DMS153 (cell line): Measurements from ENCODE around the gene TYRO3.

Source experiments
- DNase-seq: peaks from one replicate; lab custom pipeline; 2025; lab: John Stamatoyannopoulos, UW

Gene TYRO3

GRCh38 chr15:41558400-41559238, at the start of gene TYRO3:
TYRO3 (plus strand) TSS chr15:41559212; CDS start chr15:41559258, 46 bp downstream.
- no peak for DNase-seq

- DNase-seq = no peak
Observed at GRCh38 chr15:41510728-41511127, 48.3 kb upstream of the TYRO3 start.

GRCh38 chr15:41511331-41511898, 47.6 kb upstream of the TYRO3 start:
- DNase-seq = no peak

GRCh38 chr15:41511899-41512369, 47.1 kb upstream of the TYRO3 start:
- no peak for DNase-seq

DNA sequence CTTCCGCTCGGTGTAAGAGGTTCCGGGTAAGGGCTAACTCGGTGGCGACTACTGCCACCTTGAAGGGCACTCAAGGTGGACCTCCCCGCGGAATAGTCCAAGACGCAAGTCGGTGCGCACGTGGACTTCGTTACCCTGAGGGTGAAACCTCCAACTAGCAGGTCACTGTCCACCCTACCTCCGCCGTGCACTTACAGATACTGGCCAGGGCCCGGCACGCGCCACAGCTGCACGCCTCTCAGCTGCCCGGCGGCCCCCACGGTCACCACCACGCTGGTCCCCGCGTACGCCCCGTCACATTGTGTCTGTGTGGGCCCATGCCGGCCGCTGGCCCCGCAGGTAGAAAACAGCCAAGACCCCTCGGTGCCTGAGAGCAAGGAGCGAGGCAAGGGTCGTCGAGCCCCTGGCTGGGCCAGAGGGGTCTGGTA, 46.5 kb upstream of the TYRO3 start:
- no peak for DNase-seq

- DNase-seq = no peak
Observed at GRCh38 chr15:41512940-41513505, 46.0 kb upstream of the TYRO3 start.

DNA sequence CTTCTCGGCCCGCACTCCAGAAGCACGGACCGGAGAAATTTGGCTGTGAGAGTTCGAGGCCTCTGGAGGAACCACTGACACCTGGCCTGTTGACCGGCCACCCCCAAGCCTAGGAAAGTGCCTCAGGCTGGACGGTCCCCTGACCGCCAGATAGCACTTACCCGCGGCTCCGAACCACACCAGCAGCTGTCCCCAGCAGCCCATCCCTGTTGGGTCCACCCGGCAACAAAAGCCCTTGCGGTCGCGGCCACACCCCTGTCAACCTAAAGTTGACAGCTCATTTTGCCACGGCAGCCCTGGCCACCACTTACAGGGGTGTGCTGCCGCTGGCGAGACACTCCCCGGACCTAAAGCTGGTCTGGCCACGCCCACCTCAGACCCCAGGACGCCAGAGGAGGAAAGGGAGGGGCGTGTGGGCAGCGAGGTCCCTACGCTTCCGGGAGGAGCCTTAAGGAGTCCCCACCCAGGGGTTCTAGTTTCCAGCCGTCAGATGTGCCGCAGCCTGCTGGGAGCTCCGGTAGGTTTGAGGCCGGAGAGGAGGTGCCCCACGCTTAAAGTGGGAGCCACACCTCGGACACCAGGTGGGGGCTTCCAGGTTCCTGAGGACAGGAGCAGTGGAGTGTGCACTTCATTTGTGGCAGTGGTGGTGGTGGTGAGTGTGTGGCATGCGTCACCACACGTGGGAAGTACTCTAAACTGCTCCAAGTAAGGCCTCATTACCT, 45.3 kb upstream of the TYRO3 start, which contains the start of gene LTK:
Gene LTK, minus strand, starts transcription at position 322 of the 722 bp plus-strand sequence. Its CDS starts 118 bp downstream, at position 204.
- DNase-seq = no peak

GRCh38 chr15:41517895-41518449, 41.0 kb upstream of the TYRO3 start:
- DNase-seq = no peak

DNA sequence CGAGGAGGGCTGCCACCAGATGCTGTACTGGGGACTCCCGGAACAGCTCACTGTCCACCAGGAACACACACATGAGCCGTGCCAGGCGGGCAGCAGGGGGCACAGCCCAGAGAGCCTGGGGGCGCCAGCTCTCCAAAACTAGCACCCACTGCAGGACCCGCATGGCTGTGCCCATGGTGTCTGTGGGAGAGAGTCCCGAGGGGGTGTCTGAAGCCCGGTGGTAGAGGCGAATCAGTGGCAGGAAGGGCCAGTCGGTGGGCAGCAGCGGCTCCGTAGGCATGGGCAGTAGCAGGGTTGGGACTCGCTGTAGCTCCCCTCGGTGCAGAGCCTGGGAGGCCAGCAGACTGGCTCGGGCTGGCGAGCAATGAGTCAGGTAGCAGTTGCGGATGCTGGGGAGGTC, 38.4 kb upstream of the TYRO3 start:
- no peak for DNase-seq

GRCh38 chr15:41521614-41522013, 37.4 kb upstream of the TYRO3 start:
- DNase-seq = no peak

DNA sequence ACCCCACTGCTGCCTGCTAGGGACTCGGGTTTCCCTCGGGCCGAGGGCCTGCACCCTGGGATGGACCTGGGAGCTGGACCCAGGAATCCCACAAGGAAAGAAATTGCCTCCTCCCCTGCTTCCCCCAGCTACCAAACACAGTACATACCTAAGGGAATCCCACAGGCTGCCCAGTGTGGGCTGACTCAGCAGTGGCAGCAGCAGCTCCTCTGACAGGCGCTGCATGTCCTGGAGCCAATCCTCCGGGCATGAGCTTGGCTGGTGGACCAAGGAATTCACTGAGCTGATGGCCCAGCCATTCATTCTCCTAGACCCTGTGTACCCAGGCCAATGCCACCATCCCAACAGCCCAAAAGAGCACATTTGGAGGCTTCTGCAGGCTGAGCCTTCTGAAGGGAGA, 35.9 kb upstream of the TYRO3 start:
- DNase-seq = no peak

DNA sequence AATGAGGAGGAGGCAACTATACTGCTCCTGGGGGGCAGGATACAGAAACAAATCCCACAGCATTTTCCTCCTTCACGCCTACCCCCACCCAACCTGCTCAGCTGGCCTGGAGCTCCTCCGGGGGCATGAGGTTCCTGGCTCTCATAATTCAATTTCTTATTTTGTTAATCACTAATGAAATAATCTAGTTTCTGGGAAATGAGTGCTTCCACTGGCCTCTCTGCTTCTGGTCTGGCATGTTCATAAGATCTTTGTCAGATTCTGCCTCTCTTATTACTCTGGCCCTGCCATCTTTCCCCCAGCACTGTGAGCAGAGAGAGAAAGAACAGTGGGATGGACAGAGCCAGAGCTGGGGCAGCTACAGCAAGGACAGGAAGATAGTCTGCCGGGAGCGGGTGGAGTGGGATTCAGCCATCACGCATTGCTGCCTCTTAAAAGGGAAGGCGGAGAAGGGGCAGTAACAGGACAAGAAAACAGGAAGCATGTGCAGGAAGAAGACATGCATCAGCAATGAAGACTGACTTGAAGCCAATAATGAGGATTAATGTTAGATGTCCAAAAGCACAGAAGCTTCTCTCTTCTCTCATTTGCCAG, 28.6 kb upstream of the TYRO3 start:
- DNase-seq = no peak

- no peak for DNase-seq
Observed at GRCh38 chr15:41535544-41535943, 23.5 kb upstream of the TYRO3 start.

GRCh38 chr15:41536866-41537265, 22.1 kb upstream of the TYRO3 start:
- DNase-seq = no peak

DNA sequence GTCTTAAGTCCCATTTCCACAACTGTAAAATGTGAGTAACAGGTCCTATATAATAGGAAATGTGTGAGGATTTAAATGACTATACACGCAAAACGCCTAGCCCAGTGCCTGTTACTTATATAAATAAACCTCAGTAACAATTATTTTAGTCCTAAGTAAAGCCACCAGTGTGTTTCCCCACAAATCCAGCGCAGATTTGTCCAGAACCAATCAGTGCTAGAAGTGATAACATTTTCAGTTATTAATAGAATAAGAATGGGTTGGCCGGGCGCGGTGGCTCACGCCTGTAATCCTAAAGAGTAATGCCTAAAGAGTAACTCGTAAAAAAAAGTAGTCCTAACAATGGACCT, 15.5 kb upstream of the TYRO3 start:
- DNase-seq = no peak

- no peak for DNase-seq
Observed at GRCh38 chr15:41544650-41545015, 14.4 kb upstream of the TYRO3 start.

- DNase-seq = no peak
Observed at GRCh38 chr15:41545218-41545617, 13.8 kb upstream of the TYRO3 start.

GRCh38 chr15:41546851-41547786, 11.9 kb upstream of the TYRO3 start:
- no peak for DNase-seq

DNA sequence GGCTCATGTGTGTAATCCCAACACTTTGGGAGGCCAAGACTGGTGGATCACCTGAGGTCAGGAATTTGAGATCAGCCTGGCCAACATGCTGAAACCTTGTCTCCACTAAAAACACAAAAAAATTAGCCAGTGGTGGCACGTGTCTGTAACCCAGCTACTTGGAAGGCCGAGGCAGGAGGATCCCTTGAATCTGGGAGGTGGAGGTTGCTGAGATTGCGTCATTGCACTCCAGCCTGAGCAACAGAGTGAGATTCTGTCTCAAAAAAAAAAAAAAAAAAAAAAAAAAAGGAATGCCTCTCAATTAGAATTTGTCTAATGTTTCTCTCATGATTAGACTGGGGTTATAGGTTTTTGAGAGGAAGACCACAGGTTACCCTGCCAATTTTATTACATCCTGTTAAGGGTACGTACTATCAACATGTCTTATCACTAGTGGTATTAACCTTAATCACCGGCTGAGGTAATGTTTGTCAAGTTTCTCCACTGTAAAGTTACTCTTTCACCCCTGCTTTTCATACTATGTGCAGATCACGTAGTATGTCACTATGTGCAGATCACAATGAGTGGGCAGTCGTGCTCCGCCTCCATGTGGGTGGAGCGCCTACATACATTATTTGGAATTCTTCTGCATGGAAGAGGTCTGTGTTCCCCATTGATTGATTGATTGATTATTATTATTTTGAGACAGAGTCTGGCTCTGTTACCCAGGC, 8.8 kb upstream of the TYRO3 start:
- DNase-seq = no peak

DNA sequence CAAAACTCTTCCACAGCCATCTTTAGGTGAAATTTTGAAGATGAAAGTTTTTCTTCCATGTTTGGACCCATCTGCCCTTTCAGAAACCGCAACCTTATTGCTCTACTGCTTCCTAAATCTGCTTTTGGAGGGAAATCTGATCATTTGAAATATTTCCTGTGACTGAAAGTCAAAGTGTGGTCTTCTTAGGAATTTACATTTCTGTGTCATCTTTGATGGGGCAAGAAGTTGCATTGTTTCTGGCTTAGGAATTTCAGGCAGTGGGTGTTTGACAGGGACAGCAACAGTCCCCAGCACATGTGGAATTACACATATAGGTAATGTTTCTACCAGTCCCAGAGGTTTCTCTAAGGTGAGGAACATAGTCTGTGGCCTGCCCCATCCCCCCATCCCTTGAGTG, 5.3 kb upstream of the TYRO3 start:
- no peak for DNase-seq
